Hepatocyte (in vitro differentiated cells): ENCODE results near the gene CYGB. TPM values are rescaled to one million over a fixed set of nuclear protein-coding genes. Genes with fewer than 3 reads are reported as not detected.

Experiments used
- DNase-seq: peaks from one replicate; pipeline ENCODE4 v3.0.0-alpha.2; 2016; ENCODE audit warnings: low spot score
- H2AFZ ChIP-seq: fragments of 200-600 bp; sonication (generic); 2 replicates; pipeline ENCODE4 v1.6.0; 2016; ENCODE audit warnings: antibody characterized with exemption, mild to moderate bottlenecking
- H3K27ac ChIP-seq: fragments of 200-600 bp; sonication (generic); 2 replicates; pipeline ENCODE4 v1.5.1; 2016; ENCODE audit warnings: mild to moderate bottlenecking
- H3K27me3 ChIP-seq: fragments of 200-600 bp; sonication (generic); 2 replicates; pipeline ENCODE4 v1.6.1; 2016
- H3K36me3 ChIP-seq: fragments of 200-600 bp; sonication (generic); replicated peaks from 2 replicates; pipeline ENCODE4 v1.5.1; 2016; ENCODE audit warnings: low read depth; ENCODE audit not compliant: insufficient read depth
- H3K4me1 ChIP-seq: fragments of 200-600 bp; sonication (generic); 2 replicates; pipeline ENCODE4 v1.5.1; 2016; ENCODE audit warnings: mild to moderate bottlenecking, moderate library complexity; ENCODE audit not compliant: insufficient read depth
- H3K4me2 ChIP-seq: fragments of 200-600 bp; sonication (generic); 2 replicates; pipeline ENCODE4 v1.6.0; 2016
- H3K4me3 ChIP-seq: fragments of 200-600 bp; sonication (generic); 2 replicates; pipeline ENCODE4 v1.5.1; 2016; ENCODE audit warnings: mild to moderate bottlenecking
- H3K79me2 ChIP-seq: fragments of 200-600 bp; sonication (generic); 2 replicates; pipeline ENCODE4 v1.6.0; 2017; ENCODE audit warnings: mild to moderate bottlenecking
- H3K9me2 ChIP-seq: fragments of 200-600 bp; sonication (generic); replicated peaks from 2 replicates; pipeline ENCODE4 v1.6.0; 2017; ENCODE audit warnings: mild to moderate bottlenecking; ENCODE audit not compliant: insufficient read depth
- H3K9me3 ChIP-seq: fragments of 200-600 bp; sonication (generic); 2 replicates; pipeline ENCODE4 v1.5.1; 2016; ENCODE audit warnings: low read depth, mild to moderate bottlenecking
- H4K20me1 ChIP-seq: fragments of 200-600 bp; sonication (generic); 2 replicates; pipeline ENCODE4 v1.6.0; 2016; ENCODE audit warnings: mild to moderate bottlenecking; ENCODE audit not compliant: insufficient read depth, poor library complexity, severe bottlenecking
- EZH2 ChIP-seq: fragments of 200-600 bp; sonication (generic); IDR thresholded peaks from 2 replicates; pipeline ENCODE4 v1.6.1; 2016; ENCODE audit warnings: antibody characterized with exemption, mild to moderate bottlenecking, borderline replicate concordance
- EZH2phosphoT487 ChIP-seq: fragments of 200-600 bp; sonication (generic); IDR thresholded peaks from one replicate; pipeline ENCODE4 v1.6.1; 2018; ENCODE audit warnings: antibody characterized with exemption, mild to moderate bottlenecking, low read depth, moderate library complexity; ENCODE audit not compliant: unreplicated experiment, severe bottlenecking
- WGBS: methylation state at CpG from one replicate; pipeline ENCODE4 v1.1.6; 2016; ENCODE audit warnings: low lambda C conversion rate; ENCODE audit errors: missing lambda C conversion rate; 5-methylcytosine and 5-hydroxymethylcytosine counted together
- polyA plus RNA-seq: library from polyadenylated mRNA; unstranded; fragments of >200 nt; fragmentation: Nextera tagmentation; extraction: Ambion mirVana; gene quantifications from 2 replicates; pipeline ENCODE4 v1.2.1, GENCODE V29; 2016
- total RNA-seq: library from RNA; depleted of rRNA; stranded (reverse); fragments of >200 nt; gene quantifications from 2 replicates; pipeline ENCODE4 v1.2.3, GENCODE V29; 2014
- TF ChIP-seq, protein P1 (sequence below): fragments of 200-600 bp; sonication (generic); IDR thresholded peaks from 2 replicates; pipeline ENCODE4 v1.5.1; 2016; ENCODE audit warnings: antibody characterized with exemption, mild to moderate bottlenecking; ENCODE audit not compliant: poor library complexity

Gene CYGB
- total RNA-seq (7.8 and 15.5 TPM in 2 replicates), polyA plus RNA-seq (13.8 and 19.2 TPM in 2 replicates)

- no peaks in the 10 kb centered on the region for H3K9me2 ChIP-seq
- H3K27me3 ChIP-seq, result peaks cover 28% of the 10 kb centered on the region
- WGBS, result 0% methylated on average over 4 of the region's 95 CpGs
- H3K4me2 ChIP-seq, result peak within 1 kb of the TSS; percentile 88
- no peaks in the 10 kb centered on the region for H3K79me2 ChIP-seq
- H3K27ac ChIP-seq, result no peak within 1 kb of the TSS
- no peak for TF ChIP-seq EZH2phosphoT487
- TF ChIP-seq, protein P1, sequence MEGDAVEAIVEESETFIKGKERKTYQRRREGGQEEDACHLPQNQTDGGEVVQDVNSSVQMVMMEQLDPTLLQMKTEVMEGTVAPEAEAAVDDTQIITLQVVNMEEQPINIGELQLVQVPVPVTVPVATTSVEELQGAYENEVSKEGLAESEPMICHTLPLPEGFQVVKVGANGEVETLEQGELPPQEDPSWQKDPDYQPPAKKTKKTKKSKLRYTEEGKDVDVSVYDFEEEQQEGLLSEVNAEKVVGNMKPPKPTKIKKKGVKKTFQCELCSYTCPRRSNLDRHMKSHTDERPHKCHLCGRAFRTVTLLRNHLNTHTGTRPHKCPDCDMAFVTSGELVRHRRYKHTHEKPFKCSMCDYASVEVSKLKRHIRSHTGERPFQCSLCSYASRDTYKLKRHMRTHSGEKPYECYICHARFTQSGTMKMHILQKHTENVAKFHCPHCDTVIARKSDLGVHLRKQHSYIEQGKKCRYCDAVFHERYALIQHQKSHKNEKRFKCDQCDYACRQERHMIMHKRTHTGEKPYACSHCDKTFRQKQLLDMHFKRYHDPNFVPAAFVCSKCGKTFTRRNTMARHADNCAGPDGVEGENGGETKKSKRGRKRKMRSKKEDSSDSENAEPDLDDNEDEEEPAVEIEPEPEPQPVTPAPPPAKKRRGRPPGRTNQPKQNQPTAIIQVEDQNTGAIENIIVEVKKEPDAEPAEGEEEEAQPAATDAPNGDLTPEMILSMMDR, result no peak
- TF ChIP-seq EZH2, result no peak
- H3K36me3 ChIP-seq, result no peaks in the 10 kb centered on the region
- H4K20me1 ChIP-seq, result no peaks in the 10 kb centered on the region
- H3K4me3 ChIP-seq, result peak within 1 kb of the TSS; percentile 29
- H2AFZ ChIP-seq, result peak within 1 kb of the TSS; percentile 15
- DNase-seq, result peak; percentile 64
- no peaks in the 10 kb centered on the region for H3K9me3 ChIP-seq
- peaks cover 30% of the 10 kb centered on the region for H3K4me1 ChIP-seq
These were observed at the start of gene CYGB for GRCh38 chr17:76537578-76538280. CYGB (minus strand) TSS chr17:76537709; CDS start chr17:76537542, 167 bp downstream.

- H4K20me1 ChIP-seq, result no peaks in the 10 kb centered on the region
- H3K9me2 ChIP-seq, result no peaks in the 10 kb centered on the region
- peaks cover 32% of the 10 kb centered on the region for H3K27me3 ChIP-seq
- peak overlapping the region; percentile 97 for H3K4me2 ChIP-seq
- H3K9me3 ChIP-seq, result no peaks in the 10 kb centered on the region
- no peak overlapping the region for H2AFZ ChIP-seq
- no peaks in the 10 kb centered on the region for H3K36me3 ChIP-seq
- DNase-seq, result no peak
- no peak for TF ChIP-seq EZH2phosphoT487
- TF ChIP-seq, protein P1, result no peak
- no peak for TF ChIP-seq EZH2
- H3K4me1 ChIP-seq, result peaks cover 13% of the 10 kb centered on the region
- no peaks in the 10 kb centered on the region for H3K79me2 ChIP-seq
- no peak overlapping the region for H3K4me3 ChIP-seq
- H3K27ac ChIP-seq, result no peak overlapping the region
- WGBS, result 48% methylated on average over 17 of the region's 17 CpGs
These were observed 49.4 kb upstream of the CYGB start for GRCh38 chr17:76586741-76587487.

DNA sequence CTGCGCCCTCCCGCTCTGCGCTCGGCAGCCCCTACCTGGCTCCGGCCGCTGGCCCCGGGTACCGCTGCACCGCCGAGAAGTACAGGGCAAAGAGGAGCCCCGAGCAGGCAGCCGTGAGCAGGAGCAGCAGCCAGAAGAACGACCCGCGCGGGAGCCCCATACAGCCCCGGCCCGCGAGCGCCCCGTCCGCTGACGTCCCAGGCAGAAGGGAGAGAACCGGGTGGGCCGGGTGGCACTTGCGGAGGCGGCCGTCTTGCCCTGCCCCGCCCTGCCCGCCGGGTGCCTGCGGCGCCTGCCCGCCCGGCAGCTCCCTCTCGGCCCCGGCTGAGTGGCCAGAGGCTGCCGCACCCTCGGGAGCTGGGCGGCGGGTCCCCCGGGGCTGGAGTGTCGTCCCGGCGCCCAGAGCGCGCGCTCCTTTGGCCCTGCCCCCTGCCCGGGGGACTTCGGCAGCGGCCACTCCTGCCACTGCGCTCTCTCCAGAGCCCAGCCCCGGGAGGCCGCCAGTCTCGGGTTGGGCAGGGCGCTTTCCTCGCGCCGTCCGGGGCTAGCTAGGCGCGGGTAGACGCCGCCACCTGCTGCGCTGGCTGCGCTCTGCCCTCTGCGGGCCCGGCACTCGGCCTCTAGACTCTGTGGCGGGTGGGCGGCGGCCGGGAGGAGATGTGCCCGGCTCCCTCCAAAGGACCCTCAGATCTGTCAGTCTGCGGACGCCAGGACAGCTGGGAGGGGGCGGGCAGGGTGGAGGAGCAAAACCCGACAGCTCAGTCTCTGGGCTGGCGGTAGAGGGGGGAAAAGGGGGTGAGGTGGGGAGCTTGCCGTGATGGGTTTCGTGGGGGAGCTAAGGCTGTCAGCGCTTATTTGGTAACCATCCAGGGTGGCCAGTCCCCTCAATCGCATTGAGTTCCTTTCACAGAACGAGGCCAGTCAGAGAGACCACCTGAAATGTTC, 48.4 kb upstream of the CYGB start, which contains the start of gene ST6GALNAC2:
TSS of gene ST6GALNAC2 (minus strand) at position 212 of the 945 bp plus-strand sequence. CDS start at position 160, 52 bp downstream.
- H3K9me2 ChIP-seq, result no peaks in the 10 kb centered on the region
- peak within 1 kb of the TSS; percentile 54 for H2AFZ ChIP-seq
- 2% methylated on average over 51 of the region's 84 CpGs for WGBS
- peaks cover 32% of the 10 kb centered on the region for H3K27me3 ChIP-seq
- no peaks in the 10 kb centered on the region for H4K20me1 ChIP-seq
- no peaks in the 10 kb centered on the region for H3K9me3 ChIP-seq
- H3K79me2 ChIP-seq, result no peaks in the 10 kb centered on the region
- peak; percentile 83 for DNase-seq
- H3K4me1 ChIP-seq, result peaks cover 13% of the 10 kb centered on the region
- H3K4me2 ChIP-seq, result peak within 1 kb of the TSS; percentile 97
- H3K27ac ChIP-seq, result no peak within 1 kb of the TSS
- TF ChIP-seq EZH2 (peak; percentile 82), EZH2phosphoT487 (peak; percentile 77)
- TF ChIP-seq, protein P1, result peak; percentile 42
- H3K4me3 ChIP-seq, result peak within 1 kb of the TSS; percentile 35
- no peaks in the 10 kb centered on the region for H3K36me3 ChIP-seq
